LNCaP clone FGC (cell line): Measurements from ENCODE around the gene CCL1.

Source experiments
- DNase-seq: peaks from one replicate; pipeline ENCODE4 v3.0.0-alpha.2; 2011; ENCODE audit warnings: low read depth
- H3K4me3 ChIP-seq: 2 replicates; pipeline ENCODE4 v1.5.1; 2011; ENCODE audit warnings: mild to moderate bottlenecking, low read depth, low read length, control low read depth
- CTCF ChIP-seq: IDR thresholded peaks from 2 replicates; pipeline ENCODE4 v1.5.1; 2012; ENCODE audit warnings: mild to moderate bottlenecking; ENCODE audit not compliant: control insufficient read depth, insufficient read depth; ENCODE audit errors: extremely low read depth

Gene CCL1

GRCh38 chr17:34375426-34375997, 12.5 kb upstream of the CCL1 start:
- no peak for DNase-seq
- no peak for TF ChIP-seq CTCF
- H3K4me3 ChIP-seq = no peak overlapping the region

GRCh38 chr17:34374457-34374856, 11.4 kb upstream of the CCL1 start:
- no peak overlapping the region for H3K4me3 ChIP-seq
- no peak for TF ChIP-seq CTCF
- DNase-seq = no peak

- no peak for TF ChIP-seq CTCF
- DNase-seq = peak; percentile 35
- no peak overlapping the region for H3K4me3 ChIP-seq
These were observed 8.5 kb upstream of the CCL1 start for GRCh38 chr17:34371405-34372100.

GRCh38 chr17:34370997-34371395, 8.0 kb upstream of the CCL1 start:
- no peak for TF ChIP-seq CTCF
- no peak for DNase-seq
- no peak overlapping the region for H3K4me3 ChIP-seq

- TF ChIP-seq CTCF = no peak
- H3K4me3 ChIP-seq = no peak overlapping the region
- DNase-seq = no peak
These were observed 7.5 kb upstream of the CCL1 start for GRCh38 chr17:34370376-34370996.

- TF ChIP-seq CTCF = no peak
- H3K4me3 ChIP-seq = no peak overlapping the region
- no peak for DNase-seq
These were observed 6.5 kb upstream of the CCL1 start for GRCh38 chr17:34369571-34369970.
